GM18909 (cell line): ENCODE measurements around the gene S100PBP.
A peak's percentile ranks its signal among the peaks of the same experiment; 100 is the strongest.

Source experiments
- ATAC-seq: cut with Tn5 transposase; IDR thresholded peaks from one replicate; pipeline ENCODE4 v1.9.1; 2021; ENCODE audit warnings: mild to moderate bottlenecking; ENCODE audit not compliant: unreplicated experiment, poor library complexity

S100PBP gene

GRCh38 chr1:32818804-32819541 is 1.5 kb downstream of the S100PBP start:
- peak; percentile 33 for ATAC-seq

GRCh38 chr1:32825181-32825580 is 7.7 kb downstream of the S100PBP start:
- no peak for ATAC-seq

- no peak for ATAC-seq
Observed at GRCh38 chr1:32828341-32828740, 10.9 kb downstream of the S100PBP start.

GRCh38 chr1:32830092-32830852 is 12.8 kb downstream of the S100PBP start:
- no peak for ATAC-seq

- ATAC-seq, result no peak
Observed at GRCh38 chr1:32831878-32832277, 14.4 kb downstream of the S100PBP start.

GRCh38 chr1:32848354-32849063 is 31.1 kb downstream of the S100PBP start:
- no peak for ATAC-seq

GRCh38 chr1:32855861-32856617 is 38.6 kb downstream of the S100PBP start:
- ATAC-seq, result no peak

GRCh38 chr1:32858136-32858535 is 40.7 kb downstream of the S100PBP start:
- no peak for ATAC-seq

GRCh38 chr1:32858791-32859190 is 41.3 kb downstream of the S100PBP start:
- ATAC-seq, result no peak

GRCh38 chr1:32859915-32860314 is 42.5 kb downstream of the S100PBP start:
- no peak for ATAC-seq

- ATAC-seq, result no peak
Observed at GRCh38 chr1:32860566-32860965, 43.1 kb downstream of the S100PBP start.

- no peak for ATAC-seq
Observed at GRCh38 chr1:32861904-32862695, 44.6 kb downstream of the S100PBP start.

GRCh38 chr1:32863218-32863880 is 45.9 kb downstream of the S100PBP start:
- ATAC-seq, result no peak

- ATAC-seq, result no peak
Observed at GRCh38 chr1:32863881-32864245, 46.4 kb downstream of the S100PBP start.

GRCh38 chr1:32864375-32865019 is 47.0 kb downstream of the S100PBP start:
- ATAC-seq, result no peak

GRCh38 chr1:32865639-32866405 is 48.4 kb downstream of the S100PBP start:
- ATAC-seq, result no peak

- ATAC-seq, result no peak
Observed at GRCh38 chr1:32867151-32867550, 49.7 kb downstream of the S100PBP start.

- ATAC-seq, result no peak
Observed at GRCh38 chr1:32867671-32868070, 50.2 kb downstream of the S100PBP start.
